Transverse colon (tissue), 4 donors: Measurements from ENCODE around the gene PLCXD1. TPM values are rescaled to one million over a fixed set of nuclear protein-coding genes. Genes with fewer than 3 reads are reported as not detected.
A peak's percentile ranks its signal among the peaks of the same experiment; 100 is the strongest.
"Not testable (repeated sequence)": the region's sequence is repeated elsewhere in the genome, so short reads cannot be mapped to it uniquely, and the experiment has no call there.

Source experiments
- DNase-seq: peaks from one replicate; pipeline ENCODE4 v3.0.0-alpha.2; 2019
- H3K27ac ChIP-seq, 4 donors: fragments of 200-600 bp; sonication (generic); 2 replicates each; pipeline ENCODE4 v1.5.1; 2016 to 2018; ENCODE audit warnings: inconsistent platforms in 4 of 4
- H3K27me3 ChIP-seq: fragments of 200-600 bp; sonication (generic); 2 replicates; pipeline ENCODE4 v1.5.1; 2017; ENCODE audit warnings: inconsistent platforms
- H3K36me3 ChIP-seq, 4 donors: fragments of 200-600 bp; sonication (generic); 2 replicates each; pipeline ENCODE4 v1.5.1; 2017 to 2019; ENCODE audit warnings: inconsistent platforms in 4 of 4
- H3K4me1 ChIP-seq, 4 donors: fragments of 200-600 bp; sonication (generic); 2 replicates each; pipeline ENCODE4 v1.5.1; 2017 to 2020; ENCODE audit warnings: inconsistent platforms in 4 of 4
- H3K4me3 ChIP-seq, 4 donors: fragments of 200-600 bp; sonication (generic); 1 replicate in 1 of 4; 2 replicates in 3 of 4; pipeline versions ENCODE4 v1.5.1 to v1.6.1; 2017 to 2019; ENCODE audit warnings: inconsistent platforms in 4 of 4
- H3K9me3 ChIP-seq, 2 donors: fragments of 200-600 bp; sonication (generic); 2 replicates each; pipeline ENCODE4 v1.5.1; 2017 to 2019; ENCODE audit warnings: inconsistent platforms in 2 of 2
- EP300 ChIP-seq: sonication (generic); formaldehyde crosslinking; IDR thresholded peaks from one replicate; pipeline ENCODE4 v1.6.1; 2017; ENCODE audit warnings: antibody characterized with exemption, low read depth
- POLR2A ChIP-seq: fragments of 450-650 bp; IDR thresholded peaks from one replicate; pipeline ENCODE4 v1.6.1; 2016; ENCODE audit warnings: antibody characterized with exemption, mild to moderate bottlenecking, moderate library complexity
- POLR2AphosphoS5 ChIP-seq, 3 donors: sonication (generic); formaldehyde crosslinking; IDR thresholded peaks; one replicate each; pipeline ENCODE4 v1.6.1; 2016; ENCODE audit warnings: antibody characterized with exemption in 3 of 3
- WGBS, 2 donors: methylation state at CpG; one replicate each; pipeline ENCODE4 v1.1.5; 2018; ENCODE audit warnings: low coverage in 1 of 2; 5-methylcytosine and 5-hydroxymethylcytosine counted together
- in situ Hi-C, 4 donors: fragments of 200-750 bp; cut with MboI; loops; one replicate each; pipeline versions ENCODE4 v1.15.0 to v1.15.1; 2017; ENCODE audit warnings: low sequenced_read_pairs in 3 of 4, low pct_ligation_motif_present in 1 of 4, low pct_unique_long_range_greater_than_20kb in 1 of 4
- intact Hi-C: fragments of 100-400 bp; cut with DNase I; formaldehyde crosslinking; loops from one replicate; pipeline ENCODE4 v1.15.1; 2023; ENCODE audit warnings: low total_unique reads
- total RNA-seq, 4 donors: library from RNA; depleted of rRNA; stranded (reverse); fragments of >200 nt; gene quantifications; one replicate each; pipeline ENCODE4 v1.1.0, GENCODE V29; 2016
- TF ChIP-seq, protein P1 (sequence below), 5 experiments: fragments of 200-600 bp in 3 of 5; fragments of 450-650 bp in 2 of 5; sonication (generic) in 3 of 5; IDR thresholded peaks; 1 replicate in 2 of 5; 2 replicates in 3 of 5; pipeline ENCODE4 v1.5.1; 2016 to 2017; ENCODE audit warnings: antibody characterized with exemption in 5 of 5, inconsistent platforms in 3 of 5, mild to moderate bottlenecking in 2 of 5, moderate library complexity in 1 of 5

Gene PLCXD1, protein sequence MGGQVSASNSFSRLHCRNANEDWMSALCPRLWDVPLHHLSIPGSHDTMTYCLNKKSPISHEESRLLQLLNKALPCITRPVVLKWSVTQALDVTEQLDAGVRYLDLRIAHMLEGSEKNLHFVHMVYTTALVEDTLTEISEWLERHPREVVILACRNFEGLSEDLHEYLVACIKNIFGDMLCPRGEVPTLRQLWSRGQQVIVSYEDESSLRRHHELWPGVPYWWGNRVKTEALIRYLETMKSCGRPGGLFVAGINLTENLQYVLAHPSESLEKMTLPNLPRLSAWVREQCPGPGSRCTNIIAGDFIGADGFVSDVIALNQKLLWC
- 10 to 100 TPM in 3 of 4 donors, 1 to 10 TPM in 1; 3.8 to 21.3 (median 13.8) TPM for total RNA-seq

- no peaks in the 10 kb centered on the region for H3K9me3 ChIP-seq
- intact Hi-C loops: no loop called here
- peaks cover 1 to 30% (median 9%) of the 10 kb centered on the region in 4 donors for H3K4me1 ChIP-seq
- WGBS, 2 donors: 33 to 42% methylated on average over 3 to 25 of the region's 25 CpGs
- in situ Hi-C loops: no loop called here
- no peak for DNase-seq
- no peaks in the 10 kb centered on the region for H3K36me3 ChIP-seq
- H3K27ac ChIP-seq: peak within 1 kb of the TSS; percentile 58 to 65 (median 60)
- H3K4me3 ChIP-seq: peak within 1 kb of the TSS in 2 of 4 donors; percentile 18 to 41
- H3K27me3 ChIP-seq: no peaks in the 10 kb centered on the region
- TF ChIP-seq, protein P1, sequence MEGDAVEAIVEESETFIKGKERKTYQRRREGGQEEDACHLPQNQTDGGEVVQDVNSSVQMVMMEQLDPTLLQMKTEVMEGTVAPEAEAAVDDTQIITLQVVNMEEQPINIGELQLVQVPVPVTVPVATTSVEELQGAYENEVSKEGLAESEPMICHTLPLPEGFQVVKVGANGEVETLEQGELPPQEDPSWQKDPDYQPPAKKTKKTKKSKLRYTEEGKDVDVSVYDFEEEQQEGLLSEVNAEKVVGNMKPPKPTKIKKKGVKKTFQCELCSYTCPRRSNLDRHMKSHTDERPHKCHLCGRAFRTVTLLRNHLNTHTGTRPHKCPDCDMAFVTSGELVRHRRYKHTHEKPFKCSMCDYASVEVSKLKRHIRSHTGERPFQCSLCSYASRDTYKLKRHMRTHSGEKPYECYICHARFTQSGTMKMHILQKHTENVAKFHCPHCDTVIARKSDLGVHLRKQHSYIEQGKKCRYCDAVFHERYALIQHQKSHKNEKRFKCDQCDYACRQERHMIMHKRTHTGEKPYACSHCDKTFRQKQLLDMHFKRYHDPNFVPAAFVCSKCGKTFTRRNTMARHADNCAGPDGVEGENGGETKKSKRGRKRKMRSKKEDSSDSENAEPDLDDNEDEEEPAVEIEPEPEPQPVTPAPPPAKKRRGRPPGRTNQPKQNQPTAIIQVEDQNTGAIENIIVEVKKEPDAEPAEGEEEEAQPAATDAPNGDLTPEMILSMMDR (IDR thresholded peaks at IDR 0.05): no peak
- TF ChIP-seq EP300: no peak
- no peak for TF ChIP-seq POLR2A
- TF ChIP-seq POLR2AphosphoS5 (IDR thresholded peaks at IDR 0.05): no peak
These were observed at the start of gene PLCXD1 for GRCh38 chrX:281166-281999. Gene PLCXD1 (plus strand): TSS chrX:281381. CDS start chrX:284188, 2,807 bp downstream.

GRCh38 chrX:231637-232277, 49.4 kb upstream of the PLCXD1 start:
- H3K4me3 ChIP-seq, in situ Hi-C loops, DNase-seq, H3K27ac ChIP-seq, intact Hi-C loops, H3K4me1 ChIP-seq, H3K9me3 ChIP-seq, H3K36me3 ChIP-seq, H3K27me3 ChIP-seq: not testable (repeated sequence)
- no CpG with 5 or more reads among the region's 45 CpGs for WGBS, 2 donors

- H3K27ac ChIP-seq, H3K9me3 ChIP-seq, H3K4me3 ChIP-seq, H3K4me1 ChIP-seq, H3K36me3 ChIP-seq, in situ Hi-C loops, DNase-seq, H3K27me3 ChIP-seq, intact Hi-C loops: not testable (repeated sequence)
- no CpG with 5 or more reads among the region's 42 CpGs for WGBS, 2 donors
These were observed 48.9 kb upstream of the PLCXD1 start for GRCh38 chrX:232278-232655.

DNA sequence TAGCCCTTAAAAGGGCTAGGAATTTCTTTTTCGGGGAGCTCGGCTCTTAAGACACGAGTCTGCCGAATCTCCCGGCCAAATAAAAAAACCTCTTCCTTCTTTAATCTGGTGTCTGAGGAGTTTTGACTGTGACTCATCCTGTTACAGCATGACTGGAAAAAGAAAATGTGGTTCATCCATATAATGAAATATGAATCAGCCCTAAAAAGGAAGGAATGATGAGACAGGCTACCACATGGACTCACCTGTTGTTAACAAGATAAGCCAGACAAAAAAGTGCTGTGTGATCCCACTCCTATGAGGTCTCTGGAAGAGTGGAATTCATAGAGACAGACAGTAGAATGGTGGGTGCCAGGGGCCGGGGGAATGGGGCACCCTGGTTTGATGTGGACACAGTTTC, 45.0 kb upstream of the PLCXD1 start:
- H3K27ac ChIP-seq, intact Hi-C loops, H3K27me3 ChIP-seq, H3K4me1 ChIP-seq, H3K36me3 ChIP-seq, H3K4me3 ChIP-seq, DNase-seq, in situ Hi-C loops, H3K9me3 ChIP-seq: not testable (repeated sequence)
- no CpG with 5 or more reads among the region's 6 CpGs for WGBS, 2 donors

DNA sequence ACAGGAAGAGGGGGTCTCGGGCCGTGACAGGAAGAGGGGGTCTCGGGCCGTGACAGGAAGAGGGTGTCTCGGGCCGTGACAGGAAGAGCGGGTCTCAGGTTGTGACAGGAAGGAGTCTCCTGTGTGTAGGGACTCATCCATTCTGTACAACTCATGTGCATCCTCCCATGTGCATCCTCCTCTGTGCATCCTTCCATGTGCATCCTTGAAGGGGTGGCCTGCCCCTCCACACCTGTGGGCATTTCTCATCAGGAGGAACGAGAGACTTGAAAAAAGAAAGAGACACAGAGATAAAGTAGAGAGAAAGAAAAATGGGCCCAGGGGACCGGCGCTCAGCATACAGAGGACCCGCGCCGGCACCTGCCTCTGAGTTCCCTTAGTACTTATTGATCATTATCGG, 30.2 kb upstream of the PLCXD1 start:
- no peak for DNase-seq
- no peaks in the 10 kb centered on the region for H3K36me3 ChIP-seq
- H3K4me1 ChIP-seq: no peaks in the 10 kb centered on the region
- in situ Hi-C loops (no loop called here), intact Hi-C loops (no loop called here)
- H3K27me3 ChIP-seq: no peaks in the 10 kb centered on the region
- H3K4me3 ChIP-seq: no peak overlapping the region
- TF ChIP-seq POLR2A (no peak), POLR2AphosphoS5 (IDR thresholded peaks at IDR 0.05) (no peak), EP300 (no peak)
- TF ChIP-seq, protein P1 (IDR thresholded peaks at IDR 0.05): no peak
- H3K27ac ChIP-seq: no peak overlapping the region
- WGBS, 2 donors: 81 to 91% methylated on average over 7 to 12 of the region's 14 CpGs
- H3K9me3 ChIP-seq: no peaks in the 10 kb centered on the region

GRCh38 chrX:251396-252243, 29.6 kb upstream of the PLCXD1 start:
- H3K27ac ChIP-seq, H3K9me3 ChIP-seq, H3K27me3 ChIP-seq, H3K4me3 ChIP-seq, intact Hi-C loops, in situ Hi-C loops, H3K4me1 ChIP-seq, DNase-seq, H3K36me3 ChIP-seq: not testable (repeated sequence)
- WGBS, 2 donors: 72 to 92% methylated on average over 11 to 17 of the region's 17 CpGs
